T-helper 2 cell treated with Interferon-gamma antibody and Interleukin-4, amounts not matched to agents 5 μg/mL and 100 μg/mL, for 36 hours (primary cell): Measurements from ENCODE around the gene TMEM115.

Source experiments
- DNase-seq: peaks from one replicate; pipeline ENCODE4 v3.0.0; 2021; ENCODE audit warnings: low spot score
- H3K27ac Mint-ChIP-seq: one replicate; pipeline ENCODE4 v1.8.0; 2021; ENCODE audit warnings: mild to moderate bottlenecking, mixed read lengths
- H3K27me3 Mint-ChIP-seq: one replicate; pipeline ENCODE4 v1.8.0; 2021; ENCODE audit warnings: low read depth, mixed read lengths
- H3K36me3 Mint-ChIP-seq: one replicate; pipeline ENCODE4 v1.8.0; 2021; ENCODE audit warnings: low read depth, mixed read lengths
- H3K4me1 Mint-ChIP-seq: one replicate; pipeline ENCODE4 v1.8.0; 2021; ENCODE audit warnings: low read depth, mixed read lengths
- H3K4me3 Mint-ChIP-seq: one replicate; pipeline ENCODE4 v1.8.0; 2022; ENCODE audit warnings: mild to moderate bottlenecking, moderate library complexity, mixed read lengths
- H3K9me3 Mint-ChIP-seq: one replicate; pipeline ENCODE4 v1.8.0; 2021; ENCODE audit warnings: mixed read lengths

TMEM115 gene

DNA sequence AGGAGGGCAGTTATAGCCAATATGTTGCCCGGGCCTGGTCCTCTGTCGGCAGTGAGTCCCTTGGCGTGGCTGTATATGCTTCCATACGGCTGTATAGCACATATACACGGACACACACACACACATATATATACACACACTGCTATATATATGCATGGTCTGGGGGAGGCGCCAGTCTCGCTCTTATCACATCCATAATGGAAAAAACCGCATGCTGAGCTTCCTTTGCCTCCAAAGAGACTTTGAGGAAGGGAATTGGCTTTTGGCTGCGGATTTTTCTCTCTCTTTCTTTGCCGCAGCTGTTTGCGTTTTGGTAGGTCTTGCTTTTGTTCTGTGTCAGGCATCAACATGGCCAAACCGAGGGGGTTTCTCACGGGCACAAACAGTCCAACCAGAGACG is 11.3 kb upstream of the TMEM115 start:
- no peaks in the 10 kb centered on the region for H3K36me3 Mint-ChIP-seq
- peaks cover 5% of the 10 kb centered on the region for H3K4me1 Mint-ChIP-seq
- no peaks in the 10 kb centered on the region for H3K9me3 Mint-ChIP-seq
- no peaks in the 10 kb centered on the region for H3K27me3 Mint-ChIP-seq
- no peak overlapping the region for H3K4me3 Mint-ChIP-seq
- H3K27ac Mint-ChIP-seq = no peak overlapping the region
- no peak for DNase-seq

DNA sequence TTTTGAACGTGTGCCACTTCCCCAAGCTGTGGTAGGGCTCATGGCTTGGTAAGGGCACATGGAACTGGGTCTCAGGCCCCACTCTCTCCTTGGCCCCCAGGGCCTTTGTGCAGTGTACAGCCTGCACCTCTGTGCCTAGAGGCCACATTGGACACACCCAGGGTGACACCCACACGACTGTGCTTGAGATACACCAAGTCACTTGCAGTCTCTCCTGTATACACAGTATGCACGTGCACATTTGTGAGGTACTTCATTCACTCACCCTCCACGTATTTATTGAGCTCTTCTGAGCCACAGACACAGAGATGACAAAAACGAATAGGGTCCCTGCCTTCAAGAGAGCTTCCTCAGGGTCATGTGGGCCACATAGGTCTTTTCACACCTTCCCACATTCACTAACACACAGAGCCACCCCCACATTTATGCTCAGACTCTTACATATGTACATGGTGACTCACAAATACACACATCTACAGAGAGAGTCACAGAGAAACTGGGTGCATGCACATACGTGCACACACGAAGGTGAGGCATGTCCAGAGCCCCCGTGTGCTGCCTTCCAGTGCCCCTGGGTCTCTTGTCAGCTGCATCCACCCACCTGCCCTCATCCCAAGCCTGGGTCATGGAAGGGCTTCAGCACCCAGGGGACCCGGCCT is 9.8 kb upstream of the TMEM115 start:
- no peak overlapping the region for H3K27ac Mint-ChIP-seq
- peaks cover 8% of the 10 kb centered on the region for H3K4me1 Mint-ChIP-seq
- H3K4me3 Mint-ChIP-seq = no peak overlapping the region
- no peaks in the 10 kb centered on the region for H3K9me3 Mint-ChIP-seq
- H3K27me3 Mint-ChIP-seq = no peaks in the 10 kb centered on the region
- no peaks in the 10 kb centered on the region for H3K36me3 Mint-ChIP-seq
- DNase-seq = no peak

- Mint-ChIP-seq H3K27me3 (no peaks in the 10 kb centered on the region), H3K4me1 (peaks cover 7% of the 10 kb centered on the region), H3K36me3 (no peaks in the 10 kb centered on the region), H3K27ac (peak overlapping the region; percentile 81), H3K9me3 (no peaks in the 10 kb centered on the region), H3K4me3 (peak overlapping the region; percentile 81)
- DNase-seq = no peak
These were observed 6.5 kb upstream of the TMEM115 start for GRCh38 chr3:50365842-50366220.

DNA sequence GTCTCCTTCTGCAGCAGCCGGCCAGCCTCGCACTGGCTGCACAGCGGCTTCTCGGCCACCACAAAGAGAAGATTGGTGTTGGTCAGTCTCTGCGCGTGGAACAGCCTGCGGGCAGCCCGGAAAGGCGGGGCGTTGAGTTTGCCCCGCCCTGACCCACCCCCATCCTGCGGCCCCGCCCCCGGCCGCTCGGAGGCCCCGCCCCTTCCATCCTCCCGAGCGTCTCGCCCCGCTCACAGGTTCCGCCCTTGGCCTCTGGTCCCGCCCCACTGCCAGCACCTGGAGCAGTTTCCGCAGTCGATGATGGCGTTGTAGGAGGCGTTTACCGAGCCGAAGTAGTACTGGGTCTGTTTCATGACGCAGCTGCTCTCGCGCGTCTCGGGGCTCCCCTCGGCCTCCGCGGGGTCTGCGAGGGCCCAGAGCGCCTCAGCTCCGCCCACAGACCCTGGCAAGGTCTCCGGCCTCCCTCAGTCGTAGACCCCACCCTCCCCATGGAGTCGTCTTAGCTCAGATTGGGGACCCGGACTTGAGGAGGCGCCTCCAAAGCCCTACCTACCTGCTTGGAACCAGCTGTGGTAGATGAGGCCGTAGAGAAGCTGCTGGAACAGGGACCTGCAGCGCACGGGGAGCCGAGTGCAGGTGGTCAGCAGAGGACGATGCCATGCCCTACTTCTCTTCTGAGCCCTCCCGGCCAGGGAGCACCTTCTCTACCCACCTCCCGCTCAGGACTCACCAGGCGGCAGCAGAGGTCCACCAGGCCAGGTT is 5.9 kb upstream of the TMEM115 start:
- Mint-ChIP-seq H3K4me3 (peak overlapping the region; percentile 81), H3K27me3 (no peaks in the 10 kb centered on the region), H3K4me1 (peaks cover 7% of the 10 kb centered on the region), H3K9me3 (no peaks in the 10 kb centered on the region), H3K27ac (peak overlapping the region; percentile 81), H3K36me3 (no peaks in the 10 kb centered on the region)
- peak; percentile 90 for DNase-seq

GRCh38 chr3:50364573-50365079 is 5.3 kb upstream of the TMEM115 start:
- peaks cover 13% of the 10 kb centered on the region for H3K4me1 Mint-ChIP-seq
- H3K9me3 Mint-ChIP-seq = no peaks in the 10 kb centered on the region
- peak overlapping the region; percentile 81 for H3K4me3 Mint-ChIP-seq
- no peaks in the 10 kb centered on the region for H3K27me3 Mint-ChIP-seq
- no peaks in the 10 kb centered on the region for H3K36me3 Mint-ChIP-seq
- H3K27ac Mint-ChIP-seq = peak overlapping the region; percentile 31
- no peak for DNase-seq

- H3K36me3 Mint-ChIP-seq = peaks cover 20% of the 10 kb centered on the region
- DNase-seq = no peak
- H3K9me3 Mint-ChIP-seq = no peaks in the 10 kb centered on the region
- H3K27me3 Mint-ChIP-seq = no peaks in the 10 kb centered on the region
- peaks cover 31% of the 10 kb centered on the region for H3K4me1 Mint-ChIP-seq
- H3K27ac Mint-ChIP-seq = peak overlapping the region; percentile 95
- H3K4me3 Mint-ChIP-seq = peak overlapping the region; percentile 98
These were observed 414 bp upstream of the TMEM115 start for GRCh38 chr3:50359760-50360110.

DNA sequence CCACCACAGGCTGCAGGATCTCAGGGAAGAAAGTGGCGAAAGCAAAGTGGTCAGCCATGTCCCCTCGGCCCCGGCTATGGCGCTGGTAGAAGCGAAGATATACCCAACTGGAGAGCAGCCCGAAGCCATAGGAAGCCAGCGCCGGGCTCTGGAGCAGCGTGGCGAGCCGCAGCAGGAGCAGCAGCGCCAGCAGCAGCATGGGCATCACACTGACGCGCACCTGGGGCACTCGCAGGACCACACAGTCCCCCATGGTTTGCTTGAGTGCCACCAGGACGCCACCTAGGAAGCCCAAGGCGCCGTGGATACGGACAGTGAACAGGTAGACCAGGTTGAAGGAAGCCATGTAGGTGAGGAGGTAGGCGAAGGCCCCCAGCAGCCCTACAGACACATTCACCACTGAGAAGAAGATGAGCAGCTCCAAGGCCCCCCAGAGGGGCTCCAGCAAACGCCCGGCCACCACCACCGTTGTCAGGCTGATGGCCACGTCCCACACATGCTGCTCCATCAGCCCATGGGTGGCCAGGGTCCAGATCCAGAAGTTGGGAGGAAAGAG is 888 bp downstream of the TMEM115 start:
- peak overlapping the region; percentile 98 for H3K4me3 Mint-ChIP-seq
- peaks cover 25% of the 10 kb centered on the region for H3K36me3 Mint-ChIP-seq
- DNase-seq = no peak
- H3K4me1 Mint-ChIP-seq = peaks cover 31% of the 10 kb centered on the region
- H3K9me3 Mint-ChIP-seq = no peaks in the 10 kb centered on the region
- H3K27me3 Mint-ChIP-seq = no peaks in the 10 kb centered on the region
- peak overlapping the region; percentile 81 for H3K27ac Mint-ChIP-seq

GRCh38 chr3:50357481-50357880 is 1.8 kb downstream of the TMEM115 start:
- Mint-ChIP-seq H3K4me1 (peaks cover 35% of the 10 kb centered on the region), H3K36me3 (peaks cover 30% of the 10 kb centered on the region), H3K27ac (no peak overlapping the region), H3K9me3 (no peaks in the 10 kb centered on the region), H3K4me3 (peak overlapping the region; percentile 98), H3K27me3 (no peaks in the 10 kb centered on the region)
- DNase-seq = no peak

- H3K27ac Mint-ChIP-seq = no peak overlapping the region
- no peaks in the 10 kb centered on the region for H3K9me3 Mint-ChIP-seq
- no peaks in the 10 kb centered on the region for H3K27me3 Mint-ChIP-seq
- peaks cover 31% of the 10 kb centered on the region for H3K36me3 Mint-ChIP-seq
- H3K4me1 Mint-ChIP-seq = peaks cover 35% of the 10 kb centered on the region
- no peak for DNase-seq
- H3K4me3 Mint-ChIP-seq = peak overlapping the region; percentile 98
These were observed 2.8 kb downstream of the TMEM115 start for GRCh38 chr3:50356553-50356952.

DNA sequence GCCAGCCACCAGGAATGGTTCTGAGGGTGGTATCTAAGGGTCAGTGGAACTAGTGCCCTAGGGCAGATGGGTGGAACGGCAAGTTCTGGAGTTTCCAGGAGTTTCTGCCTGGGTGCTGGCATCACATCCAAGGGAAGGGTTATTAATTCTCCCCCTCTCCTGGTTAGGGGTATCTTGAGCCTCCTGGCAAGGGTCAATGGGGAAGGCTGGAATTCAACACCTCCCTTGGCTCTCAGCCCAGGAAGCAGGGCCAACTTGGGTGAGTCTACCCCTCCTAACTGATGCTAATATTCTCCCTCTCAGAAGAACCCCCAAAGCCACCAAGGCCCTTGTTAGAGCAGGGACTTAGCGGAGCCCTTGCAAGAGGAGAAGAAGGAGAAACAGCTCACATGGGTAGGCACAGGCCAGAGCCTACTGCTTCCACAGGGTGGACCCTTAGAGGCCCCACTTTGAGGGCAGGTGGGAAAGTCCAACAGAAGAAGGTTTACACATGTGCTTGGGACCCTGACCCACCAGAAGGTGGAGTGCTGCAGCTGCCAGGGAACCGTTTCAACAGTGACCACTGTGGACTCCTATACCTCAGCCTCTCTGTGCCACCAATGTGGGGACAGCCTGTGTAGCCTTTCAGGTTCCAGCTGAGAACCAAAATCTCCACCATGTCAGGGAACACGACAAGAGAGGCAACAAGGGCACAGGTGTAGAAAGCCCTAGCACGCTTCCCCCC is 3.3 kb downstream of the TMEM115 start:
- Mint-ChIP-seq H3K4me1 (peaks cover 41% of the 10 kb centered on the region), H3K27me3 (no peaks in the 10 kb centered on the region), H3K4me3 (peak overlapping the region; percentile 98), H3K27ac (no peak overlapping the region), H3K9me3 (no peaks in the 10 kb centered on the region), H3K36me3 (peaks cover 37% of the 10 kb centered on the region)
- no peak for DNase-seq

DNA sequence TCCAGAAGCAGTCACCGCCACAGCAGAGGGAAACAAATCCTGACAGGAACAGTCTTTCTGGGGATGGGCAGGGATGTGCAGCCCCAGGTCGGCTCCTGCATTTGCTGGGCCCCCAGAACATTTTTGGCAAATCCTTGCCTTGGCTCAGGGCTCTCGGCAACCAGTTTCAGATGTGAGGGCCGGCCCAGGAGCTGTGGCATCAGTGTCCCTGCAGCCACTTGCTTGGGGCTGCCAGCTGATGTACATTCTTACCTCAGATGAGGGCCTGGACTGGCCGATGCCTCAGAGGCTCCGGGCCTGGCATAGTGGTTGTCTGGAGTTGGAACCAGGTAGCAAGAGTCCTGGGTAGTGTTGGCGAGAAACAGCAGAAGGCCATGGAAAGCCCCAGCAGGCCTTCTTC is 4.5 kb downstream of the TMEM115 start:
- H3K4me3 Mint-ChIP-seq = no peak overlapping the region
- no peak overlapping the region for H3K27ac Mint-ChIP-seq
- peaks cover 44% of the 10 kb centered on the region for H3K4me1 Mint-ChIP-seq
- H3K9me3 Mint-ChIP-seq = no peaks in the 10 kb centered on the region
- H3K27me3 Mint-ChIP-seq = no peaks in the 10 kb centered on the region
- H3K36me3 Mint-ChIP-seq = peaks cover 46% of the 10 kb centered on the region
- DNase-seq = no peak

DNA sequence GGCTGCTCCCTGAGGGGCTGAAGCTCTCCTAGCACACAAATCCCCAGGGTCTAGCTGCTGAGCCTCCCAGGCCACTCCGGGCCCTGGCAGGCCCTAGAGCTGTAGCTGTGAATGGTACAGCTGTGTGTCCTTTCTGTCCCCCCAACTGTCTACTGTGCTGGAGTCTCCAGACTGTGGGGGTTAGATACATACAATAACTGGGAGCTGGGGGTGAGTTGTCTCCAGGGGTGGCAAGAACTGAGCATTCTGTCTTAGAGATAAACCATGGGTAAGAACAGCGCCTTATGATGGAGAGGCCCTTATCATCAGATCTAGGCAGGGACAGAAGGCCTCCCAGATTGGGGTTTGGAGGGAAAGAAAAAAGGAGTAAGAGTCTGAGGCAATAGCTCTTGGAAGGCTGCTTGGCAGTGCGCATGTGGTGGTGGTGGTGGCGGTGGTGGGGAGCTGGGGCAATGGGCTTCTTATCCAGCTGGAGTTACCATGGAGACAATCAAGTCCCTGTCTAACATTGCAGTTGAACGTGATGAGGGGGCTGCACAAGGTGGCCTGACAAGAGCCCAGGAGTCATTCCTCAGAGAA is 5.0 kb downstream of the TMEM115 start:
- peaks cover 42% of the 10 kb centered on the region for H3K4me1 Mint-ChIP-seq
- no peak overlapping the region for H3K27ac Mint-ChIP-seq
- H3K27me3 Mint-ChIP-seq = no peaks in the 10 kb centered on the region
- H3K9me3 Mint-ChIP-seq = no peaks in the 10 kb centered on the region
- H3K36me3 Mint-ChIP-seq = peaks cover 45% of the 10 kb centered on the region
- H3K4me3 Mint-ChIP-seq = no peak overlapping the region
- DNase-seq = no peak

DNA sequence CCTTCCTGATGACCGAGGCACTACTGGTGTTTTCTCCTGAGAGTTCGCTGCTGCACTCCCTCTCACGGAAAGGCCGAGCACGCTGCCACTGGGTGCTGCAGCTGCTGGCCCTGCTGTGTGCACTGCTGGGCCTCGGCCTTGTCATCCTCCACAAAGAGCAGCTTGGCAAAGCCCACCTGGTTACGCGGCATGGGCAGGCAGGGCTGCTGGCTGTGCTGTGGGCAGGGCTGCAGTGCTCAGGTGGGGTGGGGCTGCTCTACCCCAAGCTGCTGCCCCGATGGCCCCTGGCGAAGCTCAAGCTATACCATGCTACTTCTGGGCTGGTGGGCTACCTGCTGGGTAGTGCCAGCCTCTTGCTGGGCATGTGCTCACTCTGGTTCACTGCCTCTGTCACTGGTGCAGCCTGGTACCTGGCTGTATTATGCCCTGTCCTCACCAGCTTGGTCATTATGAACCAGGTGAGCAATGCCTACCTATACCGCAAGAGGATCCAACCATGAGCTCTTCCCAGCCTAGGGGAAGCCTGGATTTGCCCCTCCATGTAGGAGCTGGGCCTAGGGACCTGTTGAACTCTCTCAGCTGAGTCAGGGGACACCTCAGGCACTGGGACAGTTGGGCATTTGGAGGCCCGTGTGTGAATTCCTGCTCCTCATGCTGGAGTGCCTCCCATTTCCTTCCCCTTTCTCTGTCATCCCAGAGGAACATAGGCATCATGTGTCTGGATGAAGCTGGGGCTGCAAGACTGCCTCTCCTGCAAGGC is 5.9 kb downstream of the TMEM115 start:
- H3K27ac Mint-ChIP-seq = no peak overlapping the region
- H3K36me3 Mint-ChIP-seq = peaks cover 48% of the 10 kb centered on the region
- H3K9me3 Mint-ChIP-seq = no peaks in the 10 kb centered on the region
- H3K4me1 Mint-ChIP-seq = peaks cover 49% of the 10 kb centered on the region
- H3K27me3 Mint-ChIP-seq = no peaks in the 10 kb centered on the region
- no peak for DNase-seq
- no peak overlapping the region for H3K4me3 Mint-ChIP-seq
